Endothelial cell of umbilical vein (primary cell): ENCODE results near the gene RPS14.

Experiments used
- CTCF ChIP-seq, 2 donors: IDR thresholded peaks; 1 replicate in 1 of 2; 2 replicates in 1 of 2; pipeline ENCODE4 v1.5.1; 2011; ENCODE audit warnings: low read length in 2 of 2, mild to moderate bottlenecking in 2 of 2, moderate library complexity in 2 of 2, control low read depth in 1 of 2, inconsistent platforms in 1 of 2, low read depth in 1 of 2; ENCODE audit not compliant: insufficient read depth in 1 of 2; ENCODE audit errors: extremely low read depth in 1 of 2
- EZH2 ChIP-seq: IDR thresholded peaks from 2 replicates; pipeline ENCODE4 v1.6.1; 2012; ENCODE audit warnings: borderline replicate concordance, low read depth, mild to moderate bottlenecking, moderate library complexity, low read length, inconsistent platforms; ENCODE audit not compliant: severe bottlenecking
- MYC ChIP-seq: IDR thresholded peaks from one replicate; pipeline ENCODE4 v1.6.1; 2011; ENCODE audit warnings: mild to moderate bottlenecking, low read depth, low read length
- POLR2A ChIP-seq: IDR thresholded peaks from 2 replicates; pipeline ENCODE4 v1.6.1; 2012; ENCODE audit warnings: low read depth, mild to moderate bottlenecking, control low read depth, low read length
- POLR2AphosphoS5 ChIP-seq: IDR thresholded peaks from 2 replicates; pipeline ENCODE4 v1.6.1; 2012; ENCODE audit warnings: low read depth, mild to moderate bottlenecking, control low read depth, low read length, moderate library complexity; ENCODE audit not compliant: insufficient read depth

- TF ChIP-seq CTCF (IDR thresholded peaks at IDR 0.05; ENCODE audit: extremely low read depth in 1 of 2, insufficient read depth in 1 of 2, low read depth in 1 of 2, low read length in 2 of 2) (no peak), POLR2A (no peak), MYC (no peak), EZH2 (no peak), POLR2AphosphoS5 (no peak)
Observed at GRCh38 chr5:150465927-150466326, 16.4 kb upstream of the RPS14 start.
